GM19463 (cell line): ENCODE data around the gene GAS2.

Experiments used
- ATAC-seq: cut with Tn5 transposase; IDR thresholded peaks from one replicate; pipeline ENCODE4 v1.9.1; 2021; ENCODE audit warnings: mild to moderate bottlenecking, moderate library complexity; ENCODE audit not compliant: unreplicated experiment

Gene GAS2

DNA sequence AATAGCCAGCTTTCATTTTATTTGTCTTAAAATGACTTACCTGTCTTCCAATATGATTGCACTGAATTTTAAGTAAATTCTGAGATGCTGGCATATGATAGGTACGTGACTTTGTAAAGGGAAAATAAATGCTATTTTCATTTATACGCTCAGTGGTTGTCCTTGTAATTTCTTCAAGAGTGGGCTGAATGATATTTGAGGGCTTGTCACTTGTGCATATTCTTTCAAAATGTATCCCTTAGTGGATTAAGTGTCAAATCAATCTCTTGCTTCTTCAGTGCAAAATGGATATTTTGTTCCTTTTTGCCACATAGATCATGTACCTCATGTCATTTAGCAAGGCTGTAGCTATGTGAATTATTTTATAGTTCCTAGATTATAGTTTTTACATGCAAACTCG is 56.9 kb downstream of the GAS2 start:
- ATAC-seq = no peak

DNA sequence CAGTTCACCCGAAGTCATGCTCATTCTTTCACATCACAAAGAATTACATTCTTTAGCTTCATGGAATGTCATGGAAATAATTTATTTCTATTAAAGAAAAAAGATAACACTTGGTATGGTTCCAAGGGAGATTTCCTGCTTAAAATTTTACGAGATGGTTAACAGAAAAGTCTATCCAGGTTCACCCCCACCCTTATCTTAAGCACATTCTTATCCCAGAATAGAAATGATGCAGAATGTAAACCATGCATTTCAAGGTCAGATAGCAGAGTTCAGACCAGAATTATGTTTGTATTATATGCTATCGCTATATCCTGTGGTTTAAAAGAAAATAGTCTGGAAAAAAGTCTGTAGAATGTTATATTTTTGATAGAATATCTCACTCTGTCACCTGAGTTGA is 58.7 kb downstream of the GAS2 start:
- no peak for ATAC-seq

DNA sequence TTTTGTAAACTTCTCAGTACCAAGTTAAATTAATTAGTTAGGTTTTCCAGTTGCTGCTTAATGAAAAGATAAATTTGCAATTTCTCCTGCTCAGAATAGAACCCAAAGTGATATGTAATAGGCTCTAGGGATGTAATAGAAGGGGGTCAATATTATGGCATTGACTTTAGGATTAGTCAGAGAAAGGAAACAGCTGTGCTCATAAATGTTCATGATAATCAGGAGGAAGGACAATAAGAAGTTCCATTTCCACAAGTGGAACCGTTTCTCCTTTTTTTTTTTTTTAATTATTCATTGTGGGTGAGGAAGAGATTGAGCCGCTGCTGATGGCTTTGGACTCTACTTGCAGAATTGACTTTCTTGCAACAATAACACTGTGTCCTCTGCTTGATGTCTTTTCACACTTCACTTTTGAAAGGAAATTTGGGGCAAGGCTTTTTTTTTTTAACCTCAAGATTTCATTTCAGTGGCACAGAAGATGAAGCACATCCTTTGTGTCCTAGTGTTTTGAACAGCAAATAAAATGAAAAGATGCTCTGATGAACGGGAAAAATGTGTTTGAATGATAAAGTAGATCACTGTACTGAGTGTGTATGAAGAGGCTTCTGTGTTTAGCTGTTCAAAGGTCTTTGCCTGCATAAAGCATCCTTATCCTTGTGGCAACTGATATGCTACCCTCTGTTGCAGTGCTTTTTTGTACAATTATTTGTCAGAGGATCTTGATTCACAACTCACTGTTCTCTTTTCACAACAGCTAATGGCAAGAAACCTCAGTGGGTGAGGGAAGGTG is 62.4 kb downstream of the GAS2 start:
- no peak for ATAC-seq

DNA sequence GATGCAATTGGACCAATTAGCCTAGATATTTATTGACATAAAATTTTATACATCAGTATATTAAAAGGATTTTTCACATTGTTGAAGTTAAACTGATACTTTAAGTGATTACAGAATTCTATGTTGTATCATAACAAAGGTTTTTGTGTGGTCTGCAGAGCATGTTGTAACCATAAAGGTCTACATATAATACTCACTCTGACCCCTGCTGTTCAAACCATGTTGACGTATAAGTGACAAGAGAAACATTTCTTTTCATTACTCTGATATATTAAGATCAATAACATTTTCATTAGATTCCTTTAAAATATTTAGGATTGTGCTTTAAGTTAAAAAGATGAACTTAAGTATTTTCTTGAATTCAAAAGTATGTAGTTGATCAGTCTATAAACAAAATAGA is 63.9 kb downstream of the GAS2 start:
- peak; percentile 65 for ATAC-seq

DNA sequence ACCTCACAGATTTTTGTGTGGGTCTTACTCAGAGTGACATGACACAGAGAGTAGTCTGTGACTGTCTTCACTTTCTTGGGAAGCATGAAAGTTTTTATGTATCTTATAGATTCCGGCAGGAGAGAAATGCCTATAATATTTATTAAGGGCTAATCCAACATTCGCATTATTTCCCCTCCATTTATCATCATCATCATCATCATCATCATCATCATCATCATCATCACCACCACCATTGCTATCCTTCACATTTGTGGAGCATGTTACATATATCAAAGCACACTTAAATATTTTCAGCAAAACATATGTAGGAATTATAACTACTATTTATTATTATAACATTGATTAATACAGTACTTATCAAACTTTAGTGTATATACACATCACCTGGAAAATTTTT is 66.2 kb downstream of the GAS2 start:
- no peak for ATAC-seq

DNA sequence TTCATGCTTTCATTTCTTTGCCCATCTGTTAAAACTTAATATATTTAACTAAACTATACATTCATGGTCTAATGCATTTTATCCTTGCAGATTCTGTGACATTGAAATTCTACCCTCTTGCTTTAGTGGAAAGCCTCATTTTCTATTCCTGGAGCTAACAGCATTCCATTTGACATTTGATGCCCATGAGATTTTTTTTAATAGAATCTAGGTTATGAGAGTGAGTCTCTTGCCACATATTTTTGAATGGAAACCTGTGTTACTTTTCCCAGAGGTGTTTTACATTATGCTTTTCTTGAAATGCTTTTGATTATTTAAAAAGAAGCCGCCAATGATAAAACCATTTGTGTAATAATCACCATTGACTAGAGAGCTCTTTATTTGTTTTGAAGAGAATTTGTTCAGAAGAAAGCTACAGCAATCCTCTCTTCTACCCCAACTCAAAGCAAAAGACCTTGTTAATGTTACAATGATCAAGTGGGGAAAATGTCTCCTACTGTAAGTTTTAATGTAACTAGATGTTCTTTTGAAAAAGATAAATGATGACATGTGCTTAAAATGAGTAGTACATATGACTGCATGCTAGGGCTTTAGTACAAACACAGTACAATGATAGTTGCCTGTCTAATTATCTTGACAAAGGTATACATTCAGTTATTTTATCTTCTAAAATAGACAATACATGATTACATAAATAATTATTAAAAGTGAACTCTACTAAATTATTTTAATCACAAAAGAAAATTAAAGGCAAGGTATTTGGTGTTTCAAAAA is 67.3 kb downstream of the GAS2 start:
- no peak for ATAC-seq

DNA sequence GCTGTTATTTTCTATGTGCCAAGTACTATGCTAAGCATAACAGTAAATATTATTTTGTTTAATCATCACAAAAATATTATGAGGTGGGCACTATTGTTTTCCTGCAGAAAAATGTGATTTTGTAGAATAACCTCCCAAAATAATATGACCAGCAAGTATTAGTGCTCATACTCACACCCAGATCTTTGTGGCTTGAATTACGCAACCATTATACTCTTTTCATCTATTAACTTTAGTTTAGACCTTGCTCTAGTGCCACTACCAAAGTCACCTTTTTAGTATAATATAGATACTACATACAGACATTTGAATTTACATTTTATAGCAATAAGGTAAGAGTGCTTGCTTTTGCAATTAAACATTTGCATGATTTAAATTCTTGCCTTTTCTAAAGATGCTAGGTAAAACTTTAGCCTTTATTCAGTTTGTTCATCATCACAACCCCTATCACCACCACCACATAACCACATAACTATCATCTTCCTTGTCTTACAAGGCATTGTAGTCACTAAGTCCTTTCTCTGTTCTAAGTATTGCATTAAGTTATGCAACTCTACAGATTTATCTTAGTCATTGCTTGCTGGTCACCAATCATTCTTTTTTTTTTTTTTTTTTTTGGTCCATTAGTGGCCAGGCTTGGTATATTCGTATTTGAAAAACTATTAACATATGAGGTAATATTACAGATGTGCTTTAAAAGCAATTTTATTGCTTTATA is 68.4 kb downstream of the GAS2 start:
- ATAC-seq = no peak

DNA sequence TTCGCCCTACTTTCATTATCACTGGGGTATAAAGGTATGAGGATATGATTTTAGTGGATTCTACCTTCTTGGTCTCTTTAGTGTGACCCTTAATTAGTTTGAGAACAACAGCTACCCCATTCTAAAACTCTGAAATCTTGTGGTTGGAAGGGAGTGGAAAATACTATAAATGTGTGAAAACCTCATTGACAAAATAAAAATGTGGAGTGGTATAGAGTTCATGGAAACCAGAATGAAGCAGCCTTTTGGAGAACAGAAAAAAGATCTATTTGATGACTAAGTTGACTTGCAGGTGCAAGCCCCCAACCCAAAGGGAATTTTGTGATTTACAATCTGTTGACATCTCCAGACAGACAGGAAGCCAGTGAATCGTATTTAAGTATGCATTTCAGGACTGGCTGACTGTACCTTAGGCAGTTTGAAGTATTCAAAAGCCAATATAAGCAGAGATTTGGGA is 75.8 kb downstream of the GAS2 start:
- ATAC-seq = no peak

DNA sequence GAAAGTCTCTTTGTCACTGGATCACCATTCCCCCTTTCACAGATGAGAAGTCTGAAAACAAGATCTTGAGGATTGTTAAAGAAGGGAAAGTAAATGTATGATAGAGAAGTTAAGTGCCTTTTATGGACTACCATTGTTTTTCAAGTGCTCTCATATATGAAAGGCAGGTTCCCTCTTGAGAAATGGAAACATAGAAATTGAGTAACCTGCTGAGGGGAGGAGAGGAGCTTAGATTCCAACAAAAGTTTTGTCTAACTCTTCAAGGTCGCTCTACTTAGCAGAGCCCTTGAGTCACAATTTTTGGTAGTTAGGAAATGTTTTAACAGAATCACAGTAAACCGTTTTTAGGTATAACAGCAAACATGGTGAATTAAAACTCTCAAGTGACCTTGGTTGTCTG is 83.1 kb downstream of the GAS2 start:
- no peak for ATAC-seq

DNA sequence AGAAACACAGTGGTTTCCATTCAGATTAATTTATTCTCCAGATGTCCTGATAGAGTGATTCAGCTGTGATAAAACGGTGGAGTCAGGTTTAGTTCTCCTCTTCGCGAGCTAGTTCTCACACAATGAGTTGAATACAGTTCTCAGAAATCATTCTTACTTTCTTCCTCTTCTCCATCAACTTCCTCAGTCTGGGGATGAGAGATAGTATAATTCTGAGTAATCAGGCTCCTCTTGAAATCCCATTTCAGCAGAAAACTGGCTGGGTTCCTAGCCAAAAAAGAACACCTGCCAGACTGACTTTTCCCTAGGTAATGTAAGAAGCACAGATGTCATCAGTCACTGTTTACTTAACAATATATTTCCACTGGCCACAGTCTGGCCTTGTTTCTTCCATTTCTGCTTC is 86.5 kb downstream of the GAS2 start:
- ATAC-seq = peak; percentile 48

DNA sequence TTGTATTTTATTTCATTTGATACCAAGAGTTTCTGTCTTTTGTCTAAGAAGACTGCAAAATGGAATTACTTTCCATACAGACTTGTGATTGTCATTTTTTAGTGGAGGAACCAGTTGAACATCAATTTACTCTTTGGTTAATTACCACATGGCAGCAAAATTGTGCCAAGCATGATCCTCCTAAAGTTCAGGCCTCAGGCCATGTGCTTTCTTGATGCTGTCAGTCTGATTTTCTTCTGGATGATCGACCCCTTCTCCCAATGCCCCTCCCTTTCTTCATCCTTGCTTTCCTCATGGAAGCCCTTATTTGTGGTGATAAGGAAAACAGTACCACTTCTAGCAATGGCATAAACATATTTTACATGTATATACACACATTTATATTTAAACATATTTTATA is 87.0 kb downstream of the GAS2 start:
- no peak for ATAC-seq

DNA sequence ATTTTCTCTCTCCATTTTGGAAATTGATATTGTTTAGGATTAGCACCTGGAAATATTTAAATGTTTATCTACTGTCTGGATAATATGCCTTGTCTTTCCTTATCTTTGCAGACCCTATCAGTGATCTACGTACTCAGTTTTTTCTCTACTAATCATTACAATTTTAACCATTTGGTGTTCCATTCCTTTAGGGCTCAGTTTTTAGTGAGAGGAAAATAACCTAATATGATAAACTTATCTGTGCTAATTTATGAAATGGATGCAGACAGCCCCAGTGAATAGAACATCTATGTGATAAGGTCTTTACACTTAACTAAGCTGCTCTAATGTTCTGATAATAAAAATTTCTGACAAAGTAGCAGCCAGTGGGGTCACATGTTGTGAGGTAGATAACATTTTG is 94.7 kb downstream of the GAS2 start:
- ATAC-seq = no peak

DNA sequence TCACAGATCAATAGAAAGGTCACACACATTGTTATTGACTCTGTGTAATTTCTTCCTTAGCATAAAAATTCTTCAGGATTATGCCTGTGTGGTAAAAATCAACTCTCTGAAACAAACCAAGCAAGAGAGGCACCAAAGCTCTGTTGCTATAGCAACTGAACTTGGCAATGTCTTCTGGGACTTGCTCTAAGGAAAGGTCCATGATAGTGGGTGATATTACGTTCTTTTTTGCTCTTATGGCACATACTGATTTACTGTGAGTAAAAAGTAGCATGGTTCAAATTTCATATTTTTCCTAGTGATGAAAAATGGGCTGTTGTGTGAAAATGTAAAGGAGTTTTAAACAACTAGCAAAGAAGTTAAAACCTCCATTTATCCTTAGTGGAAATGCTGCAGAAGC is 96.8 kb downstream of the GAS2 start:
- ATAC-seq = no peak

DNA sequence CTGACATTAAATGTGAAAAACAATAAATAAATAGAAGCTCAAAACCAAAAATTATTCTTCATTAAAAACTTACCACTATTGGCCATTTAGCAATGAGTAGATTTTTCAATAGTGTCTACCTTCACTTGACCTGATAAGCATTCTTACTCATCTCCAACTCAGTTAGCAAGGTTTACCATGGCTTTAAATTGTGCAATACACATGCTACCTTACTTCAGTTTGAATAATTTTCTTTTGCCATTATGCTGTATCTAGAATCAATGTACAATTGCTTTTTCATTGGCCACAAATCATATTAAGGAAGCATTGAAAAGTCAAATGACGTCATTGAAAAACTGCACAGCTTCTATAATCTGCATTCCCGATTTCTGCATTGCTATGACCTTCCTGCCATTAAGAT is 98.3 kb downstream of the GAS2 start:
- no peak for ATAC-seq

DNA sequence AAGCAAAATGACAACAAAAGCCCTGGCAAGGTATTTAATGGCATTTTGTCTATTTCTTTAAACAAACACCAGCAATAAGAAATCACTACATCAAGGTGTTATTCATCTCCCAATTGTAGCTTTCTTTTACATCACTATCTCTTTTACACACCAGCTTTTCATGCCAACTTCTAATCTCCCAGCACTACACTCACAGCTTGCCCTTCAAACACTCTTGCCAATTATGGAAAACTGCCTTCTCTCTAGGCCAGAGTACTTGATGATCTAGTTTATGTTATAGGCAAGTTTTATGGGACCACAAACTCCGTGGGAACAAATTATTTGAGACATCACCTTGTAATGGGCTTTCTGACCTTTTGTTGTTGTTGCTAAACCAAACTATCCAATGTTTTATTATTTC is 101.9 kb downstream of the GAS2 start:
- ATAC-seq = no peak

DNA sequence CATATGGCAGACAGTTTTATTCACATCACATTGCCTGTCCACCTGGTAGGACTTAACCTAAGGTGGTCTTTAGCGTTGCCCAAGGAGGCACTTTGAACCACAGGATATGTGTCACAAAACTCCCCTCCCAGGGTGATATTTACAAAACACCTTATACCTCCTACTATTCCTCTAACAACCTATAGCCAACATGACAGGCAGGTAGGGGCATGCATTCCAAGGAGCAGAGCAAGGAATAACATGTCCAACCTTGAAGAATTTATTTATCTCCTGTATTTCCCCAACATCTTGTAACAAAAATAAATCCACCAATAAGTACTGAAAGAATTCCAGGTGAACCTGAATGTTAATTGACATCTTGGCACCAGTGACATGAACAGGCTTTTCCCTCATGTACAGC is 102.7 kb downstream of the GAS2 start:
- no peak for ATAC-seq

DNA sequence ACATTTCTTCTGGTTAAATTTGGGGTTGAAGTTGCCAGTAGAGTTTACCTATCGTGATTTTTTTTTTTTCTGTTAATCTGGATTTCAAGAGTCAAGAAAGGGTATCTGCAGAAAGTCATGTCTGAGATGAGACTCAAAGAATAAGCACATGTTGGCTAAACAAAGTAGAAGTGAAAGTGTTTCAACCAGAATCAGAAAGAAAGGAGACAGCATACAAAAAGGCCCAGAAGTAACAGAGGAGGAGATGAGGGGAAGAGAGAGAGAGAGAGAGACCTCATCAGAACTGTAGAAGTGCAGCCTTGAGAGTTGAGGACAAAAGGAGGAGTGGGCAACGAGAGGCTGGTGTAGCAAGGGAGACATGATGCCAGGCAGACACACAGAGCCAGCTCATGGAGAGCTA is 108.3 kb downstream of the GAS2 start:
- ATAC-seq = peak; percentile 70

DNA sequence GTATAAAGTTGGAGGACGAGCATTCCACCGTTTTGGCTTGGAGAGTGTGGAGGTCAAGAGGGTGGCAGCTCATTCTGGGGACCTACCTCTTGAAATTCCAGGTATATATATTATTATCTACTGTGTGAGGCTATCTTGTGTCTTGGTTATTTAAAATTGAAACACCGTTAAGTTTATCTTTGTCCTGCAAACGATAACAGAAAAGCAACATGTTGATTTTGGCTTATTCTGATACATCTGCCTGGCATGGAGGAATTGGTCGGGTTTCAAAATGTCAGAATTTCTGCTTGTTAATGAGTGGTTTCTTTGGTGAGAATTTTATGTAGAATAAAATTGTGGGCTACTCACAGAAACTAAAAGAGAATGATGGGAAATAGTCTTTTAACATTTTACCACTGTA is 108.8 kb downstream of the GAS2 start:
- no peak for ATAC-seq

DNA sequence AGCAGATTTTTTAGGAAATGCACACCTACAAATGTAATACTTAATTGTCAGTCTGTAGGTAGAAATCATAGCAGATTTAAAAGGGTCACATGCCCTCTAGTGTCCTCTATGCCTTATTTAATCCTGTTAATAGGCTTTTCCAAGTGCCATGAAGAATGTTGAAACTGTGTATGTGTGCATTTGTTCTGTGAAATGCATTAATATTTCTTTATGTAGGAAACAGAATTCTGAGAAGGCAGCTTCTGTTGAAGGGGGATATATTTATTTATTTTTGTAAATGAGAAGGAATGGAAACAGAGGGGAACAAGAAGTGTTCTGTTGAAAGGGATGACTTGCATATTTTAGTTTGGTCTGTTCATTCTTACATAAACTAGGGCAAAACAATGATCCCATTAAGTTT is 112.2 kb downstream of the GAS2 start:
- ATAC-seq = no peak

DNA sequence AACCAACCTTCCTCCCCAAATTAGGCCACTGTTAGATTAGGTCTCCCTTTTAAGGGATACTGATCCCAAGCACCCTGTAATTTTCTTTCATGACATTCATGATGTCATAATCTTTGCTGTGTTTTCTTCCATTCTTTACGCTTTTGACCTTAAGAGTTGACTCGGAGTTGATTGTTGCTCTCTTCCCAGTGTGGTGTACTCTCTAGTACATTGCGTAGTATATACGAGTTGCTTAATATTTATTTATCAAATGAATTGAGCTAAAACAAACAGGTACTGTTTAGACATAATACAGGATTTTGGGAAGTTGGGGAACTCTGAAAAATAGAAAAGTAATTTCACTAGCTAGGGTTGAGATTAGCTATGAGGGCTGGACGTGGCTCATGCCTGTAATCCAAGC is 113.4 kb downstream of the GAS2 start:
- no peak for ATAC-seq

DNA sequence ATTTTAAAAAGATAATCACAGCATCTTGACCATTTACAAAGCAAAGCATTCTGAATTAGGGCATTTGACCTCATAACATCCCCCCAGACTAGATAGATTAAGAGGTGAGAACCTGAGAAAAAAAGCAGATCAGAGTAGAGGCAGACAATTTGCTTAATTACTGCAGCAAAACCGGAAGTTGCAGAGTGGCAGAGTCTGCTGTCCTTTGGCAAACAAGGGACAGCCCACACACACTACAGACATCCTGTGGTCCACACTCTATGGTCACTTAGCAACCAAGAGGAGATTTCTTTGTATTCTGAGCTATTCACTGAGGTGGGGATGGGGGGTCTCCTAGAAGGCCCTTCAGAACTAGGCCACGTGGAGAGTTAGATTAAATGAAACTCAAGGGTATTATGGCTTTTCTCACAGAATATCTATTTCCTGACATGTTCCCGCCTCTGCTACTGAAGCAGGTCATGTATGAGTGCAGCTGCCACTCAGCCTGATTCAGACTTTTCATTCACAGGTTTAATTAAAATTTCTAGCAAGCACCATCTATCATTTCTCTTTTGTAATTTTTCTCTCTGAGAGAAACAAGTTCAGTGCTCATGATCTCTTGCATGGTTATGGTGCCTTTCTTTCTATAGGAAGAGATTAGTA is 114.7 kb downstream of the GAS2 start:
- peak; percentile 91 for ATAC-seq
